GM10847 (cell line): ENCODE data around the gene C16orf86.
A peak's percentile ranks its signal among the peaks of the same experiment; 100 is the strongest.

Experiments used
- POLR2A ChIP-seq: IDR thresholded peaks from 2 replicates; pipeline ENCODE4 v1.6.1; 2011; ENCODE audit not compliant: insufficient read length; ENCODE audit errors: extremely low read depth

The C16orf86 gene

DNA sequence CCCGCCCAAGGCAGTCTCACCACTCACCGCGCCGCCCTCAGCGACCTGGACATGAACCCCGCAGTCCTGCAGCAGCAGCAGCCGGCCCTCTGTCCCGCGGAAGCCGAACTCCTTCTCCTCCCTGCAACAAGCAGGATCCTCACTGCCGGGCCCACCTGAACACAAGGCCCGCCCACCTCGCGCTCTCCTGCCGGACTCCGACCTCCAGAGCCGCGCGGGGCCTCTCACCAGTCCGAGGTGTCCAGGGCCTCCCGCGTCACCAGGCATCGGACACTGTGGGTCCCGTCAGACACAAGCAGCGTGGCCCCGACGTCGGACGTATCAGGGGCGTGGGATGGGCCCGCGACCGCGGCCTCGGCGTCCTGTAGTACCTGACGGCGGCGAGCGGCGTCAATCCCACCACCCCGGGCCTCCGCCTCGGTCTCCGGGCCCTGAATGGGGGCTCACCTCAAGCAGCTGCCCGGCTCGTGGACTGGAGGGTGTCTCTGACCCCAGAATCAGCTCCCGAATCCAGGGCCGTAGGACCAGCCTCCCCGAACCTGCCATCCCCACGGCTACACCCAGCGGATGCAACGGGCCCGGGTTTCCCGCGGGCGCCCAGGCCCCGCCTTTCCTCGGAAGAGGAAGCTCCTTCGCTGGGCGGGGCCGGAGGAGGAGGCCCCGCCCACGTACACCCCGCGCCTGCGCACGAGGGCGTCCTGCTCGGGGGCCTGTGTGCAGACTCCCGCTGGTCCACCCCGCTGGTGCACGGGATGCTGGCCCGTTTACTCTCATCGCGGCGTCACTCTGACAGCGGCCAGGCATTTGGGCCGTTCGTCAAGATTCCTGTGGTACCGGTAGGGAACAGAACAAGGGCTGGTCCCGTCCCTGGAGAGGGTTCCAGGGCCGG is 6.7 kb upstream of the C16orf86 start, which contains the start of gene ACD:
Gene ACD, minus strand, starts transcription at position 586 of the 889 bp plus-strand sequence. Its CDS starts 40 bp downstream, at position 546.
- peak; percentile 78 for TF ChIP-seq POLR2A

DNA sequence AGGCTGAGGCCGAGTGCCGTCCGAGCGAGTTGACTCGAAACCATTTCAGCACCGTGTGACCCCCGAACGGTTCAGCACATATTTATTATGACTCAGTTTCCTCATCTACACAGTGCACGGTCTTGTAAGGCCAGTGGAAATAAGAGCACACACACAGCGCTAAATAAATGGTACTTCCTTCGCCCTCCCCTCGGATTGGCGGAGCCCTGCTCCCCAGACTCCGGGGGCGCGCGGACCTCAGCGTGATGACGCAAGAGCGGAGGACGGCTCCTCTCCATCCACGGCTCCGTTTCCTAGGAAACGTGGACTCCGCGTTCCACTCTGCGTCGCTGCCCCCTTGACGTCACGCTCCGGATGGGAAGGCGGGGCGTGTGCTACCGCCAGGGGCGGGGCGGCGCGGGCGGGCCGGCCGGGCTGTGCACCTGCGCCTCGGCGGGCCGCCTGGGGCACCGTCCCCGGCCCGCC is 6.0 kb upstream of the C16orf86 start, which contains the start of gene PARD6A:
Gene PARD6A, plus strand, starts transcription at position 397 of the 465 bp plus-strand sequence. CDS start 79 bp downstream, outside the sequence.
- no peak for TF ChIP-seq POLR2A

DNA sequence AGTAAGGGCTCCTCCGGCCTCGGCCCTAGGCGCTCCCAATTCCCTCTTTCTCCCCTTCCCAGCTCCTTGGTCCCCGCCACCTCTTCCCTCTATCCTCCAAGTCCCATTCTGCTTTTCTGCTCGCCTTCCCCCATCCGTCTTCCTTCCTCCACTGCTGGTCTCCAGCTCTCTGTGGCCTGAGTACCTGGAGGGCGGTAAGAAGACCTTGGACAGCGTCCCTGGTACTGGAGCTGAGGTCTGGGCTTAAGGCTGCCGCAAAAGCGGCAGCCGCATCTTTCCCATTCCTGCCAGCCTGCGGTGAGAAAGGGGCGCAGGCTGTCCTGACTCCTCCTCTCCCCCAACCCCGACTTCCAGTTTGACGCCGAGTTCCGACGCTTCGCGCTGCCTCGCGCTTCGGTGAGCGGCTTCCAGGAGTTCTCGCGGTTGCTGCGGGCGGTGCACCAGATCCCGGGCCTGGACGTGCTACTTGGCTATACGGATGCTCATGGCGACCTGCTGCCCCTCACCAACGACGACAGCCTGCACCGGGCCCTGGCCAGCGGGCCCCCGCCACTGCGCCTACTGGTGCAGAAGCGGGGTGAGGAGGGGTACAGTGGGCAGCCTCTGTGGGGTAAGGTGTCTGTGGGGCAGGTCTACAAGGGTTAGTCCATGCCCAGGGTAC is 5.4 kb upstream of the C16orf86 start:
- TF ChIP-seq POLR2A, result no peak

DNA sequence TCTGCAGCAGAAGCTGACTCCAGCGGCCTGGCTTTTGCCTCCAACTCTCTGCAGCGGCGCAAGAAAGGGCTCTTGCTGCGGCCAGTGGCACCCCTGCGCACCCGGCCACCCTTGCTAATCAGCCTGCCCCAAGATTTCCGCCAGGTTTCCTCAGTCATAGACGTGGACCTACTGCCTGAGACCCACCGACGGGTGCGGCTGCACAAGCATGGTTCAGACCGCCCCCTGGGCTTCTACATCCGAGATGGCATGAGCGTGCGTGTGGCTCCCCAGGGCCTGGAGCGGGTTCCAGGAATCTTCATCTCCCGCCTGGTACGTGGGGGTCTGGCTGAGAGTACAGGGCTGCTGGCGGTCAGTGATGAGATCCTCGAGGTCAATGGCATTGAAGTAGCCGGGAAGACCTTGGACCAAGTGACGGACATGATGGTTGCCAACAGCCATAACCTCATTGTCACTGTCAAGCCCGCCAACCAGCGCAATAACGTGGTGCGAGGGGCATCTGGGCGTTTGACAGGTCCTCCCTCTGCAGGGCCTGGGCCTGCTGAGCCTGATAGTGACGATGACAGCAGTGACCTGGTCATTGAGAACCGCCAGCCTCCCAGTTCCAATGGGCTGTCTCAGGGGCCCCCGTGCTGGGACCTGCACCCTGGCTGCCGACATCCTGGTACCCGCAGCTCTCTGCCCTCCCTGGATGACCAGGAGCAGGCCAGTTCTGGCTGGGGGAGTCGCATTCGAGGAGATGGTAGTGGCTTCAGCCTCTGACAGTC is 4.5 kb upstream of the C16orf86 start:
- TF ChIP-seq POLR2A, result no peak

DNA sequence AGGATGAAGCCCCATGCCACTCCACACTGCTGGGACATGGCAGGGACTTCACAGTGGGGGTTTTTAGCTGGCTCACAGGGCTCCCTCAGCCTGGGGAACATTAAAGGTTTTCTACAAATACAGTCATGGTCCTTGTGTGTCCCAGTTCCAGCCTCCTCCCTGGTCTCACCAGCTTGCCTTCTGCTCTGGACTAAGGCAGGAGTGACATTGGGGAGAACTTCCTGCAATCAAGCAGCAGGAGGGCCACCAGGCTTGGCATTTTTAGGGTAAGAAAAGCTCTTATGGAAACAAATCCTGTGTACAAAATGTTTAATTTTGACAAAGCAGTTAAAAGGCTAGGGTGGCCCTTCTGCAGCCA is 4.0 kb upstream of the C16orf86 start:
- no peak for TF ChIP-seq POLR2A

DNA sequence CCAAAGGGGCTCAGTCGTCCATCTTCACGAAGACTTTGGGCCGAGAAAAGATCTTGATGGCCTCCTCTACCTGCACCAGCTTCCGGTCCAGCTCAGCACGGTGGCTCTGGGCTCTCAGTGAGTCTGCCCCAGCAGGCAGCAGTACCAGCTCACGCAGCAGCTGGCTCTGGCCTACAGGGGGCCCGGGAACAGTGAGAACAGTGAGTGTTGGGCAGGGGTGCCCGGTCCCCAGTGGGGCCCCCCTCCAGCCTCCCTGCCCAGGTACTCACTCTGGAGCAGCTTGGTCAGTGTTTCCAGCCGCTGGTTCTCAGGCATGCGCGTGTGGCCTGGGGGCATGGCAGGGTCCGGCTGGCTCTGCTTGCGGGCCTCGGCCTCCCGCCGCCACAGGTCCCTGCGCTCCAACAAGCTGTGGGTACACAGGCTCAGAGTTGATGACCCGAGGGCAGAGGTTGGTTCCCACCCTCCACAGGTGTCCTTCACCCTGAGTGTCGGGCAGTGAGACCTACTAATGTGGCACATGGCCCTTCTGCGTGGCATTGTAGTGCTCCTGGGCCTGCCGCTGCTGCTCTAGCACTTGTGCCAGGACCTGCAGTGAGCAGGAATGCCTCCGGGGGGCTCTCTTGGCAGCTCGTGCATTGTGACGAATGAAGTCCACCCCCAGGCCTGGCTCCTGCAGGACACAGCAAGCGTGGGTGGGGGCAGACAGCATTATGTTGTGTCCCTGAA is 3.3 kb upstream of the C16orf86 start:
- TF ChIP-seq POLR2A, result no peak

DNA sequence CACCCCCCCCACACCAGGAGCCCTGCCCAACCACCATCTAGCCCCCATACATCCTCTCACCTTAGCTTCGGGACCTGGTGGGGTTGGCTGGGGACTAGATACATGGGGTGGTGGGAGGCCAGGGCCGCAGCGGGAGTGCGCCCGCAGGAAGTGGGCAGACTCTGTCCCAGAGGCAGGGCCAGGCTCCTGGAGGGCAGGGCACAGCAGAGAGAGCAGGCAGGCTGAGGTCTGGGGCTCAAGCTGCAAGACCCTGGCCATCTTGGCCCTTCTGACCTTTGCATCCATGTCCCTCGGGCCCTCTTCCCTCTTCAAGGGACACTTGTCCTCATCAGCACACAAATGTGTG is 2.8 kb upstream of the C16orf86 start:
- no peak for TF ChIP-seq POLR2A

DNA sequence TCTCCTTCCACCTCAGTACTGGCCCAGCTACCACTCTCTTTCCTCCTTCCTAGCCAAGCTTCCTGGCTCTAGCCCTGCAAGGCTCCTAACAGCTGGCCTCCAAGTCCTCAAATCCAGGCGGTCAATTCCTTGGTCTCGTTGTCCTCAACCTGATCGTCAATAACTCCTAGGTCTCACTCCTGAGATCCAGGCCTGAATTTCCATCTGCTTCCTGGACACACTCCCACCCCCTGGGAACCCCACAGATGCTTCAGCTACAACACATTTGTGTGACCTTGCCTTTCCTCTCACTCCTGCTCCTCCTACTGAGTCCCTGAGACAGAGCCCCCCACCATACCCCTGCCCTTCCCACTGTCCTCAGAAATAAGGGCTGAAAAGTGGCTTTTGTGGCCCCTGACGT is 2.4 kb upstream of the C16orf86 start:
- no peak for TF ChIP-seq POLR2A

DNA sequence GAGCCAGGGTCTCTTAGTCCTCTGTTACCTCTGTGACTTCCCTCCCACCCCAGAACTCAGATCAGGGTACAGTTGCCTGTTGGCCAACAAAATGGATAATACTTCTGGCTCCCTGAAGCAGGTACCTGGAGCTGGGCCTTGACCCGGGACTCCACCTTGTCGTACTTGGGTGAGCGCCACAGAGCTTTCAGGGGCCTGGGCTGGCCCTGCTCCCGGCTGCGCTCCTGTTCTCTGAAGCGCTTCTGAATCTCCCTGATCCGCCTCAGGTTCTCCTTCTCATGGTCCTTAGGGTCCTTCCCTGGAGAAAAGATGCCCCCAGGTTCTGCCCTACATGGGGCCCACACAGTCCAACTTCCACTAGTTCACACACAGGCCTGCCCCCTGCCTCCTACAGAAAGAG is 1.7 kb upstream of the C16orf86 start:
- no peak for TF ChIP-seq POLR2A

DNA sequence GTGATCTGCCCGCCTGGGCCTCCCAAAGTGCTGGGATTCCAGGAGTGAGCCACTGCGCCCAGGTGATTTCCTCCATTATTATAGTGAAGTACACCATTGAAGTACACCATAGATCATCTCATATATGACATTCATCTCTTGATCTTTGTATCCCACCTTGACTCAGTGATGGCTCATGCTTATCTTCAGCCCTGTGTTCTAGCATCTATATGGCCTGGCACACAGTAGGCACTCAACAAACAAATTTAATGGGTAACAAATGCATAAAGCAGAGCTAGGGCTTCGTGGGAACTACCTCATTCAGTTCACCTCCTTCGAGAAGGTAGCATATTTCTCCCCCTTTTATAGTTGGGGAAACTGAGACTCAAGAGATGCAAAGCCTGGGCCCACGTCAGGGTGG is 1.0 kb upstream of the C16orf86 start:
- TF ChIP-seq POLR2A, result no peak

DNA sequence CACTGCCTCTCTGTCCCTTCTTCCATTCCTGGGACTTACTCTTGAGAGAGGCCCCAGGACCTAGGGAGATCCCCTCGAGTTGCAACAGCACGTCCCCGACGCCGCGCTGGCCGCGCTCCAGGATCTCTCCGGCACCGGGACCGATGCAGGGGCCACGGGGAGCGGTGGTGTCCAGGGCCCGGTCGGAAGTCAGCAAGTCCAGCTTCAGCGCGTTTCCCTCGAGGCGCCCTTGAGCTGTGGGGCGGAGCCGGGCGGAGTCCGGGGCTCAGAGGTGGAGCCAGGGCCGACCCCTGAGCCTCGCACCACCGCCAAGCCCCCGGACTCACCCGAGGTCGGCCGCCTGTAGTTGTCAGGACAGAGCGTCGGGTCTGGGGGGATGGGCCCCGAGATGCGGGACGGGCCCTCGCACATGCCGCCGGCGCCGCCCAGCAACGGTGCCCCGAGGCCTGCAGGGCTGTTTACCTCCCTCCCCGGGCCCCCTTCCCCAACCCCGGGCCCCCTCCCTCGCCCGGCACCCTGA is 522 bp upstream of the C16orf86 start:
- no peak for TF ChIP-seq POLR2A

DNA sequence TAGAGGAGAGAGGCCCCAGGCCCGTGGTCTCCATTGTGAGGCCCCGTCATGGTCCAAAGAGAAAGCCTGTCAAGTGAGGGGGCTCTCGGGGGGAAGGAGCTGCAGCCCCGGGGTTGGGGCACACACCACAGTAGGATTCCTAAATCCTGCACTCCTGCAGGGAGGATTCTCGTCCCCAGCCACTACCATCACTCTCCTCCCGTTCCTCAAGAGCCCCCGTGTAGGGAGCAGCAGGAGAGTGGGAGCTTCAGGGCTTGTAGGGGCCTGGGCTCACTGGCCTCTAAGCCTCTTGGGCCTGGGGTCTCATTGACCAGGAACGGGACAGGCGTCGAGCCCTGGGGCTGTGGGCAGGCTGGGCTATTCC is 821 bp downstream of the C16orf86 start:
- peak; percentile 8 for TF ChIP-seq POLR2A

DNA sequence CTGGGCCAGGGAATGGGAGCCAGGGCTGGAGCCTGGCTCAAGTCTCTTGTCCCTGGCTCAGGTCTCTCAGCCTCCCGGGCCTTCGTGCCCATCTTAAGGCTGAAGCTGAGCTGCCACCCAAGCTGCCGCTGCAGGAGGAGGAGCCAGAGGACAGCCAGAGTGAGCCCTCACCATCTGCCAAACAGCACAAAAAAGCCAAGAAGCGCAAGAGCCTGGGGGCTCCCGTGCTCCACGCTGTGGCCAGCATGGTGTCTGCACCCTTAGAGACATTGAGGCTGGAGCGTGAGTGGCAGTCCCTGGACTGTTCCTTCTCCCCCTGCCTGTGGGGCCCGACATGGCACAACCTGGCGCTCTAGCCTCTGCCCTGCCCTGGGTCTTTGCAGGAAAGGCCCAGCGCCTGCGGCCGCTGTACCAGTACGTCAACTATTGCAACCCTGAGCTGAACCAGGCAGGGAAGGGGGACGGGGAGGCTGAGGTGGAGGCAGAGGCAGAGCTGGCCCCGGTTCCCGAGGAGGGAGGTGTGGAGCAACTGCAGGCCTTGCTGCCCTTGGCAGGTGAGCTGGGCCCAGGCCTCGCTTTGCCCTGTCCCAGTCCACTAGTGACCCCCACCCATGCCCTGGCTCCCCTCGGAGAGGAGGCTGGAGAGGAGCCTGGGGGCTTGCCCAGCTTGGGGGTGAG is 1.3 kb downstream of the C16orf86 start:
- TF ChIP-seq POLR2A, result peak; percentile 19

DNA sequence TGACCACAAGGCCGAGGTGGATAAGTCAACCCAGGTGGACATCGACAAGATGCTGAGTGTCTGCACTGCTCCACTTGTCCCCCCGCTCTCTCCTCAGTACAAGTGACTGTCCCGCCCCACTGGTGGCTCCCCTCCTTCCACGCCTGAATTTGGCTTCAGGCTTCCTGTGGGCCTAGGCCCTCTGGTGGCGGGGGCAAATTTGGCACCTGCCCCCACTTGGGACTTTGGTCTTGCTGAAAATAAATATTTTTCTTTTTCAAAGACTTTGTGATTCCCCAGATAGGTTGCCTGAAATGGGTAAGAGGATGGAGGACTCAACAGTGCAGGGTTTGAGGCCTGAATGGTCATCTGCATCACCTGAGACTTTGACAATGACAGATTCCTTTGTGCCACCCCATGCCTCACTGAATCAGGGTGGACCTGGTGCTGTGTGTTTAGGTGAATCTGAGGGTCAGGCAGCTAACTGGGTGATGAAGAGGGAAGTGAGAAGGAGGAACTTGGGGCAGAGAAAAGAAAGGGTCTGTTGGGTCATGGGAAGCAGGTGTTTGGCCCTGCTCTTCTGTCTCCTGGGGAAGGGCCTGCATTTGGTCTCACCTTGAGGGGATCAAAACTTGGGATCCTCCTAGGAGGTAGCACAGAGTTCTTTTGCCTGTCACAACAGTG is 2.0 kb downstream of the C16orf86 start:
- TF ChIP-seq POLR2A, result no peak
